Measurements from ENCODE around the gene EHD1. TPM values are rescaled to one million over a fixed set of nuclear protein-coding genes. Genes with fewer than 3 reads are reported as not detected.
A peak's percentile ranks its signal among the peaks of the same experiment; 100 is the strongest.

Gene EHD1
- total RNA-seq (ENCODE audit: low replicate concordance), result 19.8 and 39.7 TPM in 2 replicates

DNA sequence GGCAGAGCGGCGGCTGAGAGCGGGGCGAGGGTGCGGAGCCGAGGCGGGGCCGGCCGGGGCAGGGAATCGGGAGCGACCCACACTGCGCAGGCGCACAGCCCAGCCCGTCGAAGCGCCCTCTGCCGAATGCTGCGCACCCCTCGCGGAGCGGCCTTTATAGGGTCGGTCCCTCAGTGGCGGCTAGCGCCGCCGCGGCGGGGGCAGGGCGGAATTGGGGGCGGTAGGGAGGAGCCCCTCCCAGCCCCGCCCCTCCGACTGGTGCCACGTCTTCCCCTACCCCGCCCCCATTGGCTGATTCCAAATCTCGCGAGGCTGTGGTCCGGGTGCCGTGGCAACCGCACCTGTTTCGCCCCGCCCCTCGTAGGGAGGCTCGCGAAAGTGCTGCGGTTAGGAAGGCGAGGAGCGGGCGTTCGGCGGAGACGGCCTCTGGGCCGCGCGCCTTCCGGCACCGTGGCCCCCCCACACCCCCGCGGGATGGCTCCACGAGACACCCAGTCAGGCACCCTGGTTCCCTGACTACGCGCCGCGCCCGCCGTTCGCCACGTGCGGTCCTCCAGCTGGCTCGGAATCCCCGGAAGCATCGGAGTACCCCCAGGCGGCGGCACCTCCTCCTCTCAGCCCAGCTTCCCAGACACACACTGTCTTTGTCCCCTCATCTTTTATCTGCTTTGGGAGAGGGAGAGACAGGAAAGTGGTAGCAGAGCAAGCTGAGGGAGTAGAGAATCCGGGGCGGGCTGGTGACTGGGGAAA, at the start of gene EHD1:
Gene EHD1 (minus strand): TSS at position 128 of the 750 bp plus-strand sequence. CDS start 157 bp downstream, outside the sequence.
- Histone ChIP-seq H3K4me2 (peak within 1 kb of the TSS; percentile 93), H4K20me1 (ENCODE audit: low read depth) (peaks cover 24% of the 10 kb centered on the region), H3F3A (ENCODE audit: low read depth) (peaks cover 15% of the 10 kb centered on the region), H3K9ac (peak within 1 kb of the TSS; percentile 94), H3K4me1 (peaks cover 18% of the 10 kb centered on the region), H3K79me2 (ENCODE audit: low read depth) (peaks cover 17% of the 10 kb centered on the region), H3K27me3 (no peaks in the 10 kb centered on the region), H2AFZ (replicated peaks) (peak within 1 kb of the TSS; percentile 90), H3K27ac (peak within 1 kb of the TSS; percentile 80), H3K36me3 (no peaks in the 10 kb centered on the region), H3K9me3 (ENCODE audit: low read depth) (no peaks in the 10 kb centered on the region), H3K4me3 (peak within 1 kb of the TSS; percentile 88)
- Mint-ChIP-seq H3K27ac (peak within 1 kb of the TSS; percentile 90), H3K36me3 (peaks cover 2% of the 10 kb centered on the region), H3K4me3 (peak within 1 kb of the TSS; percentile 98), H3K27me3 (ENCODE audit: insufficient read depth, low read depth) (peaks cover 5% of the 10 kb centered on the region), H3K4me1 (peaks cover 52% of the 10 kb centered on the region), H3K9me3 (no peaks in the 10 kb centered on the region)
- DNase-seq (ENCODE audit: low spot score), result peak; percentile 100
- no peak for TF ChIP-seq EZH2 (IDR thresholded peaks at IDR 0.05)
- TF ChIP-seq, protein P1, sequence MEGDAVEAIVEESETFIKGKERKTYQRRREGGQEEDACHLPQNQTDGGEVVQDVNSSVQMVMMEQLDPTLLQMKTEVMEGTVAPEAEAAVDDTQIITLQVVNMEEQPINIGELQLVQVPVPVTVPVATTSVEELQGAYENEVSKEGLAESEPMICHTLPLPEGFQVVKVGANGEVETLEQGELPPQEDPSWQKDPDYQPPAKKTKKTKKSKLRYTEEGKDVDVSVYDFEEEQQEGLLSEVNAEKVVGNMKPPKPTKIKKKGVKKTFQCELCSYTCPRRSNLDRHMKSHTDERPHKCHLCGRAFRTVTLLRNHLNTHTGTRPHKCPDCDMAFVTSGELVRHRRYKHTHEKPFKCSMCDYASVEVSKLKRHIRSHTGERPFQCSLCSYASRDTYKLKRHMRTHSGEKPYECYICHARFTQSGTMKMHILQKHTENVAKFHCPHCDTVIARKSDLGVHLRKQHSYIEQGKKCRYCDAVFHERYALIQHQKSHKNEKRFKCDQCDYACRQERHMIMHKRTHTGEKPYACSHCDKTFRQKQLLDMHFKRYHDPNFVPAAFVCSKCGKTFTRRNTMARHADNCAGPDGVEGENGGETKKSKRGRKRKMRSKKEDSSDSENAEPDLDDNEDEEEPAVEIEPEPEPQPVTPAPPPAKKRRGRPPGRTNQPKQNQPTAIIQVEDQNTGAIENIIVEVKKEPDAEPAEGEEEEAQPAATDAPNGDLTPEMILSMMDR (IDR thresholded peaks at IDR 0.05), result peak; percentile 59

DNA sequence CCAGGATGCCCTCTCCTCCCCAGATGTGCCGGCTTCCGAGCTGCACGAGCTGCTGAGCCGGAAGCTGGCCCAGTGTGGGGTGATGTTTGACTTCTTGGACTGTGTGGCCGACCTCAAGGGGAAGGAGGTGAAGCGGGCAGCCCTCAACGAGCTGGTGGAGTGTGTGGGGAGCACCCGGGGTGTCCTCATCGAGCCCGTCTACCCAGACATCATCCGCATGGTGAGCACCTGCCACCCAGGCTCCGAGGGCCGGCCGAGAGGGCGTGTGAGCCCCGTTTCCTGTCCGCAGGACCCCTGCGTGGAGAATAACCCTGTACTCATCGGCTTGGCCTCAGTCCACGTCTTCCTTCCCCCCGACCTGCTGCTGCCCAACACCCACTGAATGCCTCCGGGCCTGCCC, 48.3 kb upstream of the EHD1 start:
- H3K4me3 ChIP-seq, result no peak overlapping the region
- no peaks in the 10 kb centered on the region for H3K9me3 Mint-ChIP-seq

DNA sequence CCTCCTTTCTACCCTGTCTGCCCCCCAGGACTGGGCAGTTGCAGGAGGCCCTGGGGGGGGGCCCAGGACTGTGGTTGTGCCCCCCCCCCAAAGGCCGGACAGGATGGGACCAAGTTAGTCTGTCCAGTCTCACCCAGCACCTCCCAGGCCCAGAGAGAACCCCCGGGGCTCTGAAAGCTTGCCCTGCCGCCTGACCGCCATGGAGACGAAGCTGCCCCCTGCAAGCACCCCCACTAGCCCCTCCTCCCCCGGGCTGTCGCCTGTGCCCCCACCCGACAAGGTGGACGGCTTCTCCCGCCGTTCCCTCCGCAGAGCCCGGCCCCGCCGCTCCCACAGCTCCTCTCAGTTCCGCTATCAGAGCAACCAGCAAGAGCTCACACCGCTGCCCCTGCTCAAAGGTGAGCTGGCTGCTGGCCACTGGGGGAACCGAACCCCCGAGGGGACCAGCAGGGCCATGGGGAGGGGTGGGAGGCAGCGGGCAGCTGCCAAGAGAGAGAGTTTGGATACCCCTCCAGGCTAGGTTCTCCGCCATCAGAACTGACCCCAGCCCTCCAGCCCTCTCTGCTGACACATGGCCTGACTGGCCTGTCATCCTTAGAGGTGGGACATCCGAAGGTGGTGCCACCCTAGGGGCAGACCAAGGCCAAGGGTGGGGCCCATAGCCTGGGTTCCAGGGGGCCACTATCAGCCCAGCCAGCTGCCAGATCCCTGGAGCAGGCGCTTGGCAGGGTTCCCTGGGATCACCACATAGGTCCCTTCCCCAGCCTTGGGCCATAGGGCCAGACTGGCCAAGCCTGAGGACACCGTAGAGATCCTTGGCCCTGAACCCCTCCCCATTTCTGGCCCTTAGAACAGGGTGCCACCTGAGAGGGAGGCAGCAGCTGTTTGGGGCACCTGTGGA, 47.4 kb upstream of the EHD1 start:
- H3K4me2 ChIP-seq, result peak overlapping the region; percentile 96
- H3K36me3 ChIP-seq, result no peaks in the 10 kb centered on the region
- Mint-ChIP-seq H3K4me3 (peak overlapping the region; percentile 92), H3K4me1 (peaks cover 13% of the 10 kb centered on the region), H3K9me3 (no peaks in the 10 kb centered on the region), H3K27me3 (ENCODE audit: insufficient read depth, low read depth) (peaks cover 3% of the 10 kb centered on the region), H3K36me3 (peaks cover 2% of the 10 kb centered on the region), H3K27ac (peak overlapping the region; percentile 81)
- H3K27ac ChIP-seq, result no peak overlapping the region
- TF ChIP-seq EZH2phosphoT487 (IDR thresholded peaks at IDR 0.05) (no peak), EZH2 (IDR thresholded peaks at IDR 0.05) (no peak)
- TF ChIP-seq, protein P1 (IDR thresholded peaks at IDR 0.05), result no peak
- DNase-seq (ENCODE audit: low spot score), result peak; percentile 31
- H3K9me3 ChIP-seq (ENCODE audit: low read depth), result no peaks in the 10 kb centered on the region
- H3K4me1 ChIP-seq, result no peaks in the 10 kb centered on the region
- no peaks in the 10 kb centered on the region for H3F3A ChIP-seq (ENCODE audit: low read depth)
- no peaks in the 10 kb centered on the region for H4K20me1 ChIP-seq (ENCODE audit: low read depth)
- H3K27me3 ChIP-seq, result peaks cover 7% of the 10 kb centered on the region
- H3K9ac ChIP-seq, result no peak overlapping the region
- H3K4me3 ChIP-seq, result peak overlapping the region; percentile 81
- no peak overlapping the region for H2AFZ ChIP-seq (replicated peaks)
- no peaks in the 10 kb centered on the region for H3K79me2 ChIP-seq (ENCODE audit: low read depth)

More for the DNA sequence above, 48.3 kb upstream of the EHD1 start:
- Histone ChIP-seq H3K4me1 (no peaks in the 10 kb centered on the region), H3F3A (ENCODE audit: low read depth) (no peaks in the 10 kb centered on the region), H3K79me2 (ENCODE audit: low read depth) (no peaks in the 10 kb centered on the region), H3K9ac (no peak overlapping the region), H3K27me3 (peaks cover 7% of the 10 kb centered on the region), H3K36me3 (no peaks in the 10 kb centered on the region), H3K27ac (no peak overlapping the region), H2AFZ (replicated peaks) (no peak overlapping the region), H3K4me2 (no peak overlapping the region), H4K20me1 (ENCODE audit: low read depth) (no peaks in the 10 kb centered on the region), H3K9me3 (ENCODE audit: low read depth) (no peaks in the 10 kb centered on the region)
- Mint-ChIP-seq H3K27ac (no peak overlapping the region), H3K36me3 (peaks cover 2% of the 10 kb centered on the region), H3K4me3 (peak overlapping the region; percentile 72), H3K27me3 (ENCODE audit: insufficient read depth, low read depth) (peaks cover 3% of the 10 kb centered on the region), H3K4me1 (peaks cover 13% of the 10 kb centered on the region)
- no peak for TF ChIP-seq EZH2phosphoT487 (IDR thresholded peaks at IDR 0.05)
- TF ChIP-seq, protein P1 (IDR thresholded peaks at IDR 0.05), result no peak
- TF ChIP-seq EZH2 (IDR thresholded peaks at IDR 0.05), result no peak
- no peak for DNase-seq (ENCODE audit: low spot score)

Measured in neural progenitor cell (in vitro differentiated cells).